H1 (cell line): Measurements from ENCODE around the gene PEX1. TPM values are rescaled to one million over a fixed set of nuclear protein-coding genes. Genes with fewer than 3 reads are reported as not detected.
A peak's percentile ranks its signal among the peaks of the same experiment; 100 is the strongest.

Experiments
- CTCF ChIA-PET: fragments of 300-600 bp; sonication (Branson Sonifier 250); formaldehyde crosslinking; loops from one replicate; lab custom pipeline; 2021; ENCODE audit not compliant: partially characterized antibody; lab: Charles Lee
- POLR2A ChIA-PET: fragments of 300-600 bp; sonication (Branson Sonifier 250); formaldehyde crosslinking; loops from one replicate; lab custom pipeline; 2021; ENCODE audit warnings: inconsistent platforms; ENCODE audit not compliant: partially characterized antibody; lab: Charles Lee
- DNase-seq, 2 experiments: peaks; one replicate each; pipeline versions ENCODE4 v3.0.0 to v3.0.0-alpha.2; 2010 to 2022; ENCODE audit warnings: low spot score in 2 of 2, low read depth in 1 of 2, mixed read lengths in 1 of 2
- FAIRE-seq: peaks from 2 replicates; lab custom pipeline; 2011; peaks lifted over from hg19 to GRCh38; lab: Jason Lieb, UNC
- H2AFZ ChIP-seq: 2 replicates; pipeline ENCODE4 v1.8.1; 2012; ENCODE audit warnings: low read length, inconsistent platforms
- H2AK5ac ChIP-seq: 2 replicates; pipeline ENCODE4 v1.6.1; 2013; ENCODE audit warnings: low read depth, low read length
- H2BK120ac ChIP-seq: replicated peaks from 2 replicates; pipeline ENCODE3; 2013; ENCODE audit warnings: low read depth, low read length, inconsistent platforms
- H2BK12ac ChIP-seq: 2 replicates; pipeline ENCODE4 v1.6.1; 2013; ENCODE audit warnings: low read depth, low read length
- H2BK15ac ChIP-seq: 2 replicates; pipeline ENCODE4 v1.6.1; 2013; ENCODE audit warnings: low read length
- H2BK20ac ChIP-seq: 2 replicates; pipeline ENCODE4 v1.6.1; 2013; ENCODE audit warnings: low read length
- H2BK5ac ChIP-seq: 2 replicates; pipeline ENCODE4 v1.6.1; 2013; ENCODE audit warnings: low read depth, low read length
- H3K14ac ChIP-seq: 2 replicates; pipeline ENCODE4 v1.6.1; 2013; ENCODE audit warnings: inconsistent platforms; ENCODE audit not compliant: insufficient read length
- H3K18ac ChIP-seq: 2 replicates; pipeline ENCODE4 v1.6.1; 2013; ENCODE audit warnings: low read length; ENCODE audit errors: extremely low read depth
- H3K23ac ChIP-seq: 2 replicates; pipeline ENCODE4 v1.6.1; 2013; ENCODE audit warnings: inconsistent platforms; ENCODE audit not compliant: insufficient read length
- H3K23me2 ChIP-seq: 2 replicates; pipeline ENCODE4 v1.6.1; 2013; ENCODE audit warnings: low read depth, low read length
- H3K27ac ChIP-seq: 2 replicates; pipeline ENCODE4 v1.6.1; 2011; ENCODE audit warnings: low read depth, low read length, inconsistent platforms
- H3K27me3 ChIP-seq, 4 experiments: replicated peaks in 1 of 4; 1 replicate in 1 of 4; 2 replicates in 3 of 4; pipeline versions ENCODE4 v1.6.1 to v1.8.1; 2011 to 2013; ENCODE audit warnings: low read length in 3 of 4, mild to moderate bottlenecking in 3 of 4, inconsistent platforms in 2 of 4, mixed read lengths in 2 of 4, moderate library complexity in 1 of 4; ENCODE audit not compliant: control insufficient read depth in 3 of 4, insufficient read depth in 3 of 4; ENCODE audit errors: extremely low read depth in 1 of 4
- H3K36me3 ChIP-seq, 4 experiments: 2 replicates each; pipeline versions ENCODE4 v1.6.1 to v1.8.1; 2011 to 2013; ENCODE audit warnings: mild to moderate bottlenecking in 4 of 4, low read length in 3 of 4, moderate library complexity in 2 of 4, control low read depth in 1 of 4, inconsistent platforms in 1 of 4; ENCODE audit not compliant: insufficient read depth in 4 of 4, control insufficient read depth in 2 of 4
- H3K4ac ChIP-seq: replicated peaks from 2 replicates; pipeline ENCODE3; 2013; ENCODE audit warnings: low read length, low read depth, mixed read lengths, inconsistent platforms; ENCODE audit not compliant: insufficient read length
- H3K4me1 ChIP-seq, 4 experiments: replicated peaks in 1 of 4; 1 replicate in 1 of 4; 2 replicates in 3 of 4; pipeline versions ENCODE4 v1.6.1 to v1.8.1; 2011 to 2013; ENCODE audit warnings: low read length in 3 of 4, inconsistent platforms in 2 of 4, mixed read lengths in 1 of 4; ENCODE audit not compliant: insufficient read depth in 4 of 4, control insufficient read depth in 3 of 4
- H3K4me2 ChIP-seq, 2 experiments: 2 replicates each; pipeline versions ENCODE4 v1.6.1 to v1.8.1; 2011 to 2013; ENCODE audit warnings: low read depth in 2 of 2, low read length in 2 of 2, control low read depth in 1 of 2, inconsistent platforms in 1 of 2, mild to moderate bottlenecking in 1 of 2; ENCODE audit not compliant: insufficient read depth in 1 of 2
- H3K4me3 ChIP-seq, 4 experiments: fragments of 200-600, 300-600 bp in 1 of 4; sonication (generic), shearing (Covaris generic), sonication (Bioruptor Twin) in 1 of 4; 2 replicates each; pipeline versions ENCODE4 v1.5.1 to v1.8.1; 2011 to 2016; ENCODE audit warnings: low read length in 4 of 4, low read depth in 3 of 4, control low read depth in 2 of 4, inconsistent platforms in 2 of 4, mild to moderate bottlenecking in 2 of 4, mixed read lengths in 1 of 4, moderate library complexity in 1 of 4; ENCODE audit not compliant: insufficient read depth in 2 of 4; ENCODE audit errors: extremely low read depth in 1 of 4
- H3K56ac ChIP-seq: replicated peaks from 2 replicates; pipeline ENCODE3; 2013; ENCODE audit warnings: low read depth, mild to moderate bottlenecking, mixed read lengths, low read length, inconsistent platforms; ENCODE audit not compliant: insufficient read length
- H3K79me1 ChIP-seq: 2 replicates; pipeline ENCODE4 v1.6.1; 2013; ENCODE audit warnings: low read depth, low read length, control low read depth
- H3K79me2 ChIP-seq, 2 experiments: 2 replicates each; pipeline versions ENCODE4 v1.6.1 to v1.8.1; 2012 to 2013; ENCODE audit warnings: low read length in 2 of 2, mild to moderate bottlenecking in 2 of 2, inconsistent platforms in 1 of 2; ENCODE audit not compliant: insufficient read depth in 2 of 2, control insufficient read depth in 1 of 2
- H3K9ac ChIP-seq, 4 experiments: replicated peaks in 1 of 4; 1 replicate in 1 of 4; 2 replicates in 3 of 4; pipeline versions ENCODE4 v1.6.1 to v1.8.1; 2011 to 2013; ENCODE audit warnings: low read depth in 3 of 4, low read length in 3 of 4, control low read depth in 2 of 4, mild to moderate bottlenecking in 2 of 4, moderate library complexity in 2 of 4, inconsistent platforms in 1 of 4; ENCODE audit errors: extremely low read depth in 1 of 4
- H3K9me3 ChIP-seq, 2 experiments: 2 replicates each; pipeline versions ENCODE4 v1.6.1 to v1.8.1; 2012 to 2013; ENCODE audit warnings: mild to moderate bottlenecking in 2 of 2, moderate library complexity in 2 of 2, control low read depth in 1 of 2, inconsistent platforms in 1 of 2, low read depth in 1 of 2, low read length in 1 of 2, mixed read lengths in 1 of 2; ENCODE audit not compliant: insufficient read depth in 2 of 2
- H4K20me1 ChIP-seq, 2 experiments: replicated peaks in 1 of 2; 2 replicates each; pipeline versions ENCODE3 to v1.8.1; 2011 to 2013; ENCODE audit warnings: inconsistent platforms in 2 of 2, low read length in 2 of 2, mild to moderate bottlenecking in 1 of 2; ENCODE audit not compliant: insufficient read depth in 2 of 2, control insufficient read depth in 1 of 2
- H4K5ac ChIP-seq: 2 replicates; pipeline ENCODE4 v1.6.1; 2013; ENCODE audit warnings: low read length, low read depth, mixed read lengths, inconsistent platforms; ENCODE audit not compliant: insufficient read length
- H4K8ac ChIP-seq: 2 replicates; pipeline ENCODE4 v1.8.0; 2013; ENCODE audit warnings: mild to moderate bottlenecking, moderate library complexity, low read length, inconsistent platforms; ENCODE audit not compliant: insufficient read depth; ENCODE audit errors: extremely low read depth
- H4K91ac ChIP-seq: replicated peaks from 2 replicates; pipeline ENCODE3; 2013; ENCODE audit warnings: low read length, mixed read lengths, inconsistent platforms; ENCODE audit not compliant: insufficient read length
- CBX5 ChIP-seq: fragments of 300-800, 300-1000 bp; sonication (generic); IDR thresholded peaks from 2 replicates; pipeline ENCODE4 v1.7.1; 2016; ENCODE audit warnings: antibody characterized with exemption, low read length, low read depth
- CBX8 ChIP-seq: fragments of 300-800, 300-1000 bp; sonication (generic); IDR thresholded peaks from 2 replicates; pipeline ENCODE4 v1.7.1; 2016; ENCODE audit warnings: low read depth, low read length, borderline replicate concordance
- CEBPB ChIP-seq: IDR thresholded peaks from 2 replicates; pipeline ENCODE4 v1.6.1; 2012; ENCODE audit warnings: low read depth, low read length
- POU5F1 ChIP-seq: IDR thresholded peaks from 2 replicates; pipeline ENCODE4 v1.6.1; 2011; ENCODE audit warnings: low read depth, mild to moderate bottlenecking, low read length, moderate library complexity
- RXRA ChIP-seq: IDR thresholded peaks from 2 replicates; pipeline ENCODE4 v1.6.1; 2011; ENCODE audit warnings: low read depth, mild to moderate bottlenecking, low read length, moderate library complexity; ENCODE audit not compliant: insufficient read depth
- WGBS, 2 experiments: shearing (Covaris generic) in 1 of 2; methylation state at CpG; one replicate each; pipeline versions ENCODE4 v1.1.6 to v1.1.7; 2013 to 2015; ENCODE audit warnings: low lambda C conversion rate in 2 of 2, mixed read lengths in 2 of 2, inconsistent platforms in 1 of 2, low coverage in 1 of 2, missing lambda C conversion rate in 1 of 2; ENCODE audit not compliant: insufficient replicate concordance in 2 of 2, insufficient coverage in 1 of 2, insufficient read length in 1 of 2; ENCODE audit errors: extremely low coverage in 1 of 2, missing lambda C conversion rate in 1 of 2; 5-methylcytosine and 5-hydroxymethylcytosine counted together
- polyA plus RNA-seq, 7 experiments: library from polyadenylated mRNA; depleted of rRNA in 3 of 7; stranded (reverse) in 5 of 7; unstranded in 2 of 7; fragments of >200 nt in 5 of 7; fragments of 200-250 nt in 2 of 7; gene quantifications; 1 replicate in 5 of 7; 2 replicates in 1 of 7; 4 replicates in 1 of 7; pipeline versions ENCODE4 v1.2.1 to v1.2.3, GENCODE V29; 2011 to 2013; ENCODE audit warnings: missing spikeins in 2 of 7, mixed read lengths in 2 of 7
- total RNA-seq: library from RNA; stranded (reverse); fragmentation: NEBNext Ultra II Directional; extraction: Animal tissue kit (Norgen Biotek cat#: 25700); gene quantifications from 2 replicates; pipeline ENCODE4 v1.2.1, GENCODE V29; 2021
- TF ChIP-seq, protein P1 (sequence below): IDR thresholded peaks from 2 replicates; pipeline ENCODE4 v1.6.1; 2012; ENCODE audit warnings: inconsistent platforms
- TF ChIP-seq, protein P2 (sequence below), 3 experiments: IDR thresholded peaks; 1 replicate in 2 of 3; 2 replicates in 1 of 3; pipeline versions ENCODE4 v1.5.1 to v1.6.1; 2011; ENCODE audit warnings: low read length in 3 of 3, mild to moderate bottlenecking in 3 of 3, inconsistent platforms in 2 of 3, low read depth in 1 of 3, moderate library complexity in 1 of 3; ENCODE audit not compliant: insufficient read depth in 1 of 3; ENCODE audit errors: control extremely low read depth in 1 of 3

The PEX1 gene
- total and polyA plus RNA-seq, 2 of the 8 experiments (the other 6 are each of a cell fraction or from before 2014, with no cell fraction given): 16.4 to 23.9 TPM

DNA sequence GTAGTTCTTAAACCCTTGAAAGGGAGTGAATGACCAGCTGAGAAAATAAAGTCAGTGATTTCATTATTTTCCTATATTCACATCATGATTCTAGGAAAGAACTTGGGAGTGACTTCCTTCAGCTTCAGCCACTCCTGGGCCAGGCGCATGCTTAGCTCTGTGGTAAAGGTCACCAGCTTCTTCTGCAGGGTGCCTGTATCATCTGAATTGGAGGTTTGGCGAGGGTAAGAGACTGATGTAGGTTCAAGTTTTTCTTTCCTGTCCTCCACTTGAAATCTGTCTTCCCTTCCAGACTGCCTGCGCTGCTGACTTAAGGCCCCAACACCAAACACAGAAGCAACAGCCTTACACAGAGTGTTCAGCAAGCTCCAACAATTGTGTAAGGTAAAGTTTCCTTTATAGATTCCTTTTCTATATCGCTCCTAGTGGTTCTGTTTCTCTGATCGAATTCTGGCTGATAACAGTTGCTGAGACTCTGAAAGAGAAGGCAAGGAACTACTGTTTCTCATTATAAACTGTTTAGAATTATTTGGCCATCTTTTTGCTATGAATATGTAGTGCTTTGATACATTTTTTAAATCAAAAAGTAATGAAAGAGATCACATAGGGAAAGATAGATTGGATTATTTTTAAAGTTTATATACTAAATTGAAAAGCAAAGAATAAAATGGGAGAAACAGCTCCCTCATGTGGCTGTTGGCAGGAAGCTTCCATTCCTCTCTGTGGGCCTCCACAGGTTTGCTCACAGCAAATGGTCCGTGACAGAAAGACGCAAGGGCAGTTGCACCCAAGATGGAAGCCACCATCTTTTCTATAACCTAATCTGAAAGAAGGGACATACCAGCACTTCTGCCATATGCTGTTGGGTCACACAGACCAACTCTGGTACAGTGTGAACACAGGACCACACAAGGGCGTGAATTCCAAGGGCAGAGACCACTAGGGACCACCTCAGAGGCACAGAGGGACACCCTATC, 67.0 kb downstream of the PEX1 start:
- H3K4me1 ChIP-seq: no peaks in the 10 kb centered on the region
- H3K4me2 ChIP-seq: no peak overlapping the region
- H2BK20ac ChIP-seq: no peak overlapping the region
- no peak overlapping the region; the same call in 1 of the 2 replicates for H4K8ac ChIP-seq
- DNase-seq (no peak), FAIRE-seq (peak; percentile 13)
- no peak overlapping the region for H3K23ac ChIP-seq
- no peaks in the 10 kb centered on the region for H3K23me2 ChIP-seq
- H2BK120ac ChIP-seq: no peak overlapping the region
- WGBS, 2 experiments: 76% methylated on average over 8 of the region's 8 CpGs; no CpG with 5 or more reads in 1 of the 2 experiments
- H2BK12ac ChIP-seq: no peak overlapping the region
- no peak overlapping the region for H3K56ac ChIP-seq
- H3K18ac ChIP-seq: no peak overlapping the region
- H3K4me3 ChIP-seq: no peak overlapping the region
- H2BK5ac ChIP-seq: no peak overlapping the region
- peak overlapping the region; percentile 95 for H2AFZ ChIP-seq
- no peak overlapping the region for H2AK5ac ChIP-seq
- H4K91ac ChIP-seq: no peak overlapping the region
- peaks cover 0 to 2% of the 10 kb centered on the region in 2 experiments for H4K20me1 ChIP-seq
- POLR2A ChIA-PET: interaction anchor here (0.6 to 2.3 kb wide), 8 partner anchors 9 to 1277 kb away, joined by 3 to 17 read pairs (median 4); partner anchors contain the start of gene GATAD1
- H3K27me3 ChIP-seq: no peaks in the 10 kb centered on the region
- no peak overlapping the region for H3K4ac ChIP-seq
- no peaks in the 10 kb centered on the region for H3K79me1 ChIP-seq
- H3K27ac ChIP-seq: no peak overlapping the region
- H4K5ac ChIP-seq: no peak overlapping the region
- H3K36me3 ChIP-seq: peaks cover under 1 to 17% (median 9%) of the 10 kb centered on the region in 4 experiments; a peak in 6 of 8 replicates
- CTCF ChIA-PET: interaction anchor here (0.5 to 3.2 kb wide), 41 partner anchors 9 to 646 kb away, joined by 3 to 31 read pairs (median 4); partner anchors contain the start of genes ANKIB1, ERVW-1, FAM133B and GATAD1
- H2BK15ac ChIP-seq: no peak overlapping the region
- H3K9ac ChIP-seq: no peak overlapping the region
- no peak overlapping the region for H3K14ac ChIP-seq
- H3K79me2 ChIP-seq: no peaks in the 10 kb centered on the region
- H3K9me3 ChIP-seq: no peaks in the 10 kb centered on the region
- TF ChIP-seq, protein P1, sequence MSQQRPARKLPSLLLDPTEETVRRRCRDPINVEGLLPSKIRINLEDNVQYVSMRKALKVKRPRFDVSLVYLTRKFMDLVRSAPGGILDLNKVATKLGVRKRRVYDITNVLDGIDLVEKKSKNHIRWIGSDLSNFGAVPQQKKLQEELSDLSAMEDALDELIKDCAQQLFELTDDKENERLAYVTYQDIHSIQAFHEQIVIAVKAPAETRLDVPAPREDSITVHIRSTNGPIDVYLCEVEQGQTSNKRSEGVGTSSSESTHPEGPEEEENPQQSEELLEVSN: no peak
- TF ChIP-seq CBX5: no peak
- TF ChIP-seq RXRA: 0 out of 2 replicates have a peak, but pooled peaks have one; percentile 14
- no peak for TF ChIP-seq CEBPB
- TF ChIP-seq, protein P2, sequence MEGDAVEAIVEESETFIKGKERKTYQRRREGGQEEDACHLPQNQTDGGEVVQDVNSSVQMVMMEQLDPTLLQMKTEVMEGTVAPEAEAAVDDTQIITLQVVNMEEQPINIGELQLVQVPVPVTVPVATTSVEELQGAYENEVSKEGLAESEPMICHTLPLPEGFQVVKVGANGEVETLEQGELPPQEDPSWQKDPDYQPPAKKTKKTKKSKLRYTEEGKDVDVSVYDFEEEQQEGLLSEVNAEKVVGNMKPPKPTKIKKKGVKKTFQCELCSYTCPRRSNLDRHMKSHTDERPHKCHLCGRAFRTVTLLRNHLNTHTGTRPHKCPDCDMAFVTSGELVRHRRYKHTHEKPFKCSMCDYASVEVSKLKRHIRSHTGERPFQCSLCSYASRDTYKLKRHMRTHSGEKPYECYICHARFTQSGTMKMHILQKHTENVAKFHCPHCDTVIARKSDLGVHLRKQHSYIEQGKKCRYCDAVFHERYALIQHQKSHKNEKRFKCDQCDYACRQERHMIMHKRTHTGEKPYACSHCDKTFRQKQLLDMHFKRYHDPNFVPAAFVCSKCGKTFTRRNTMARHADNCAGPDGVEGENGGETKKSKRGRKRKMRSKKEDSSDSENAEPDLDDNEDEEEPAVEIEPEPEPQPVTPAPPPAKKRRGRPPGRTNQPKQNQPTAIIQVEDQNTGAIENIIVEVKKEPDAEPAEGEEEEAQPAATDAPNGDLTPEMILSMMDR (IDR thresholded peaks at IDR 0.05; ENCODE audit: control extremely low read depth in 1 of 3, insufficient read depth in 1 of 3, low read depth in 1 of 3, low read length in 3 of 3): peak; percentile 54 to 72 (median 64)
- TF ChIP-seq POU5F1: no peak
- TF ChIP-seq CBX8: no peak
